ENCODE measurements around the gene SMC2.

Gene SMC2

GRCh38 chr9:104093647-104094533 lies at the start of gene SMC2:
Gene SMC2, plus strand, starts transcription at chr9:104094309. Its CDS starts 1,076 bp downstream, at chr9:104095385.
- peak; percentile 65 for DNase-seq

- no peak for DNase-seq
Measured at GRCh38 chr9:104068546-104068945, 25.6 kb upstream of the SMC2 start.

- DNase-seq = no peak
Measured at GRCh38 chr9:104069288-104069687, 24.8 kb upstream of the SMC2 start.

GRCh38 chr9:104071589-104071988 lies 22.5 kb upstream of the SMC2 start:
- DNase-seq = no peak

- no peak for DNase-seq
Measured at GRCh38 chr9:104073098-104073769, 20.9 kb upstream of the SMC2 start.

- DNase-seq = no peak
Measured at GRCh38 chr9:104073770-104074133, 20.4 kb upstream of the SMC2 start.

GRCh38 chr9:104074876-104075275 lies 19.2 kb upstream of the SMC2 start:
- no peak for DNase-seq

- DNase-seq = no peak
Measured at GRCh38 chr9:104075801-104076753, 18.0 kb upstream of the SMC2 start.

GRCh38 chr9:104078596-104078995 lies 15.5 kb upstream of the SMC2 start:
- DNase-seq = no peak

- DNase-seq = no peak
Measured at GRCh38 chr9:104080983-104081382, 13.1 kb upstream of the SMC2 start.

GRCh38 chr9:104082168-104082567 lies 11.9 kb upstream of the SMC2 start:
- DNase-seq = no peak

GRCh38 chr9:104085525-104085924 lies 8.6 kb upstream of the SMC2 start:
- DNase-seq = no peak

GRCh38 chr9:104087894-104088293 lies 6.2 kb upstream of the SMC2 start:
- no peak for DNase-seq

- DNase-seq = no peak
Measured at GRCh38 chr9:104088416-104088815, 5.7 kb upstream of the SMC2 start.

- no peak for DNase-seq
Measured at GRCh38 chr9:104090578-104090977, 3.5 kb upstream of the SMC2 start.

GRCh38 chr9:104091116-104091515 lies 3.0 kb upstream of the SMC2 start:
- no peak for DNase-seq

GRCh38 chr9:104091708-104092107 lies 2.4 kb upstream of the SMC2 start:
- peak; percentile 36 for DNase-seq

- no peak for DNase-seq
Measured at GRCh38 chr9:104092192-104092591, 1.9 kb upstream of the SMC2 start.

GRCh38 chr9:104092875-104093600 lies 1.1 kb upstream of the SMC2 start:
- DNase-seq = no peak

- peak; percentile 8 for DNase-seq
Measured at GRCh38 chr9:104094534-104095015, 466 bp downstream of the SMC2 start.

GRCh38 chr9:104099630-104100029 lies 5.5 kb downstream of the SMC2 start:
- DNase-seq = no peak

- DNase-seq = no peak
Measured at GRCh38 chr9:104104360-104104759, 10.3 kb downstream of the SMC2 start.
